GM03348 (cell line): Measurements from ENCODE around the gene SNX10.

ENCODE experiments used
- DNase-seq: peaks from one replicate; pipeline ENCODE4 v3.0.0; 2012; ENCODE audit warnings: low spot score

Gene SNX10

DNA sequence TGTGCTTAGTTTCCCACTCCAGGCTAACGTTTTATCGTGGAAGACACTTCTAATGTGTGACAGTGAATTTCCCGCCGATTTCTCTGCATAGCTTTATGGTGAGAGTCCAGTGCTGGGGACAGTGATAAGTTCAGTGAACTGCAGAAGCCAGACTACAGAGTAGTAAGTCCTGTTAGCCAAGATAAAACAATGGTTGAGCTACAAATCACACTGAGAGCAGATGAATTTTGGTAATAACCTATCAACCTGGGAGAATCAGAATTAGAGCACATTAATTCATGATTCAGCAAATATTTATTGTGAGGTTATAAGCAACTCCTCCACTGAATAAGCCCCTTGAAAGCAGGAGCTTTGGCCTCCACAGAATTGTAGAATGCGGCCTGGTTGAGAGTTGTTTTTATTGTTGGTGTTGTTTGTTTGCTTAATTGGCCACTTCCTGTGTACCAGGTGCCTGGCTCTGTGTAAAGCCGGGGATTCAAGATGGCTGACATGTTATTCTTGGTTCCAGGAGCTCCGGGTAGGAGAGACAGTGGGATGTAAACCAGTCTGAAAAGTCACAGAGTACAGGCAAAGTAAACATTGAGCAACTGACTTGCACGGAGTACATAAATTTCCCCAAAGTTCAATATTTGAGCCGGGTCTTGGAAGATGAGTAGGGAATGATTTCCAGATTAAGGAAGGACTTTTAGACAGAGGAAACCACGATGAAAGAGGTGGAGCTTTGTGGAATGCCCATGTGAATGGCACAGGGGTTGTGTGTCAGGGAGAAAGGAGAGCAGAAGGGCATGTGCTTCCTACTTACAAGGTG, 112.7 kb downstream of the SNX10 start:
- DNase-seq = no peak

GRCh38 chr7:26406433-26406832, 114.8 kb downstream of the SNX10 start:
- no peak for DNase-seq

DNA sequence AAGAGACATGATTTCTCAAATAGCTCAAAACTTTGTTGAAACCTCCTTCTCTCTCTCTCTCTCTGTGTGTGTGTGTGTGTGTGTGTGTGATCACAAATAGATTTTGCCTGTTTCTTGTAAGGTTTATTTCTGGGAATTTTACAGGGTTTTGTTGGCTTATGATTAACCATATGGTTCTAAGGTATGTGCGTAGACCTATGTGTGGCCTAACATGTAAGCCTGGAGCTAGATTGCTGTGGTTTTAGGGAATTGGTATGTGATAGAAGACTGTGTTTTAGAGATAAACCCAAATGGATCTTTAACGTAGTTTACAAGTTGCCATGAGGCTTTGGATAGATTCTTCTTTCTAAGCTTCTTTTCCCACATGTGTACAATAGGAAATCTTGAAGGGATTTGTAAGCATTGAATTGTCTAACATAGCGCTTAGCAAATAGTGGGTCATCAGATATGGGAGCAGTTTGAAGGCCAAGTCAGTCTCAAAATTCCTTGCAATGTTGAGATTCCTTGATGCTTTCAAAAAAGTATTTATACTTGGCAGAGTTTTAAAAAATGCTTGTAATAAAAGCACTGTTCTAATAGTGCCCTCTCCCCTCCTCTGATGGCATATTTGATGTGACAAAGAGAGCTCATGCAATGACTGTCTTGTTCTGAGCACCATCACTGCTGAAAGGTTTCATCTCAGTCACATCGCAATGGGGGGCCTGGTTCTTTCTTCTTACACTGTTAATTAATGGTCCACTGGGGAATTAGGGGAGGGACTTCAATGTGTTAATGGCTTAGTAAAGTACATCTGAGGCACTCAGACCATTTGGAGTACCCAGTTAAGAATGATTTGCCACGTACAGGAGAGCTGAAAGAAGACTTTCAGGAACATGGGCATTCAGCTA, 118.2 kb downstream of the SNX10 start:
- DNase-seq = no peak

DNA sequence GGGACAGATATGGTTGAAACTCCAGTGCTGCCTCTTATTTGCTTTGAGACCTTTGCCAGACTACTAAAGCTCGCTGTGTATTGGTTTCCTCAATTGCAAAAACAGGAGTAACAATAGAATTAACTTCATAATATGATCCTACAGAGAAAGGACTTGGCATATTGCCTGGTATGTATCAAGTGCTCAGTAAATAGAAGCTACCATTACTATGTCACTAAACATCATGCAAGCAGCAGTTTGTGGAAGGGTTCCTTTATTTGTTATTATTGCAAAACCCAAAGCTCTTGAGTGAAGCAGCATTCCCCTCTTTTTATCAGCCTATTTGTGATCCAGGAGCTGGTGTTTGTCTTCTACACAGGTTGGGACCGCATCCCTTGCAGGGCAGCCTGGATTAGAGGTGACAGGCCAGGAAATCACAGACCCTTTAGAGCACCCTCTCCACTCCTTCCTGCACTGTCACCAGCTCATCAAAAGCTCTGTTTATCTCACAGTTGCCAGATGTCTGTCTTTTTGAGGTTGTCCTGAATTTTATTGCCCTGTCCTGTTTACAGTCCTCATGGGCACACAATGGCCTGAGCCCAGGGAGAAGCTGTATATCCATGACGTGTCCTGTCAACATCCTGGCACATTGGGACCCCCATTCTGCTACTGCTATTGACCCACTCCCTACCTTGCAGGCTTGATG, 121.5 kb downstream of the SNX10 start:
- no peak for DNase-seq

DNA sequence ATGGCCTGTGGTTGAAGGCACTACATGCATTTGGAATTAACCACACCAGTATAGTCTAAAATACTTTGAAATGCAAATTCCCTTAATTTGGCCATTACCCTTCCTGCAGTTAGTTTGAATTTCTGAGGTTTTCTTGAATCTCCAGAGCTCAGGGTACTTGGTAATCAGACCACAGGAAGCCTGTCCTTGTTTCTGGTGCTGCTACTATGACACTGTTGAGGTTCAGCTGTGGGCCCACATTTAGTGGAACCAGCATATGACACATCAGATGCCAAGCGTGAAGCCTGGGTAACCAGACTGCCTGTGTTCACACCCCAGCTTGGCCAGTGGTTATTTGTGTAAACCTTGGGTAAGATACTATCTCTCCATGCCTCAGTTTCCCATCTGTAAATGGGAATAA, 124.3 kb downstream of the SNX10 start:
- DNase-seq = no peak

DNA sequence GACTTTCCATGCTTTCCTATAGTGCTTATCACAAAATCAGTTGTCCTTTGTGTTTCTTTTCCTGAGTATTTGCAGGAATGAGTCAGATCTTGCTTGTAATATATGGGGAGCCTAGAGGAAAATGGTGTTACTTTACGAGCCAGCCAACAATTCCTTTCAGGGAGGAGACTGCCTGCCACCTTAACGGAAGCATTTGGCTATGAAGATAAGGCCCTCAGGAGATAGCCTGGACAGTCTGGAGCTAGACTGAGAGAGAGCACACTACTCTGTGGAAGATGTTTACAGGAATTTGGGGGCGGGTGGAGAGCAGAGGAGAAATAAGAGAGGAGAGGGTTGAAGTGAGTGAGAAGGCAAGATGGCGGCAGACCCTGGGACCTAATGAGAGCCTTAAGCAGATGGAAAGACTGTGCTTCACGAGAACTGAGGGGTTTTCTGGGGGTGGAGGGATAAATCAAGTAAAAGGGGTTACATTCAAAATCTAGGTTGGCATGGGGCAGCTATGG, 126.3 kb downstream of the SNX10 start:
- no peak for DNase-seq

- no peak for DNase-seq
Measured at GRCh38 chr7:26419198-26419597, 127.5 kb downstream of the SNX10 start.

DNA sequence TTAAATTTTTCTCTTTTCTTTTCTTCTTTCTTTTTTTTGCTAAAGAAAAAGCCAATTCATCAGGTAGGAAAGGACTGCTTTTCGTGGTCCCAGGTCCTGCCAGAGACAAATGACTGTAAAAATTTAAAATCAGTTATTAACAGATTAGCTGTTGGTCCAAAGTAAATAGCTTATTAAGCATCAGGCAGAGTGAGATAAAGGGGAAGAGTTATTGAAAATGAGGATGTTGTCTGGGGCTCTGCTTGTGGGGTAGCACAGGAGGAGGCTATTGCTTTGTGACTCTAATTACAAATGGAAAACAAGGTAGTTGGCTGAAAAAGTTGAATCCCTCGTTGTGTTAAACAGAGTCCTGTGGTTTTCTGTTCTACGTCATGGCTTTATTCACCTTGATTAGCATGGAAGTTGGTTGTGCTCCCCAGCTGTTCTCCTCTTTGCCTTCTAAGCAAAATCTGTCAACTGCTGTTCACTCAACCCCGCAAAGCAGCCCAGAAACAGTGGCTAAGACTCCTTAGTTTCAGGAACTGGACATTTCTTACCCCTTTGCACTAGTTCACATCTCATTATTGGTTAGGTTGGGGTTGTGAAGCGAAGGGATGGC, 128.9 kb downstream of the SNX10 start:
- no peak for DNase-seq

DNA sequence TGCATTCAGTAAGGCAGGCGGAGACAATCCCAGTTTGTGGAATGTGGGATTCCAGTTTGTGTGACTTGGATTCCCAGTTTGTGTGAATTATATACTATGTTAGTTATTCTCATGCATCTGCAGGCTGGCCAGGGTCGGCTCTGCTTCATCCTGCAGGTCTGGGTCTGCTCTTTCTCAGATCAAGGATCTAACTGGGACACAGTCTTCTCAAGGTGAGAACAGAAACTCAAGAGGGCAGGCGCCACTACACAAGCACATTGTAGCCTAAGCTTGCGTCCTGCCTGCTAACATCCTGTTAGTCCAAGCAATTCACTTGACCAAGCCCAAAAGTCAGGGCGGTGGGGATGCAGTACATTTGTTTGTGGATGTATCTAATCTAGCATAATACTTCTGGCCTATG, 131.1 kb downstream of the SNX10 start:
- DNase-seq = no peak

DNA sequence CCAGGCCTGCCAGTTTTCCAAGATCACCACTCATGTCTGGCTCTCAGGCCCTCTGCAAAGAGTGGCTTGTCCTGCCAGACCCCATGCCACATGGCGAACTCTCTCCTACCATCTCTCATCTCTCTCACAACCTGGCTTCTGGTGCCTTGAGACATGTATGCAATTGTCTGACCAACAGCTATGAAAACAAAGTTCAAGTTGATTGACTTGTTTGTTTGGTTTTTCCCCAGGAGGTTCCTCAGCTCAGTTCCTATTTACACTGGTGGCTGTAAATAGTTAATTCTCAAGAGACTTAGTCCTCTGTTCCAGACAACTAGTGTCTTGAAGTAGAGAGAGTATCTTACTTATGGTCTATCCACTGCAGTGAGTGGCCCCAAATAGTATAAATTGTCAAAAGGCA, 131.8 kb downstream of the SNX10 start:
- DNase-seq = no peak
